Lower leg skin (tissue), 3 donors: ENCODE measurements around the gene CCNB2.

Source experiments
- CTCF ChIP-seq, 3 donors: fragments of 450-650 bp; IDR thresholded peaks; one replicate each; pipeline ENCODE4 v1.5.1; 2016; ENCODE audit warnings: antibody characterized with exemption in 3 of 3, mild to moderate bottlenecking in 3 of 3, moderate library complexity in 2 of 3
- POLR2A ChIP-seq, 2 donors: fragments of 450-650 bp; IDR thresholded peaks; one replicate each; pipeline ENCODE4 v1.6.1; 2016 to 2017; ENCODE audit warnings: antibody characterized with exemption in 2 of 2, mild to moderate bottlenecking in 1 of 2, moderate library complexity in 1 of 2

- no peak for TF ChIP-seq CTCF (IDR thresholded peaks at IDR 0.05)
- TF ChIP-seq POLR2A (IDR thresholded peaks at IDR 0.05) = no peak
Measured at GRCh38 chr15:59174151-59174834, 69.3 kb downstream of the CCNB2 start.
